Measurements from ENCODE around the gene SLC7A4.

DNA sequence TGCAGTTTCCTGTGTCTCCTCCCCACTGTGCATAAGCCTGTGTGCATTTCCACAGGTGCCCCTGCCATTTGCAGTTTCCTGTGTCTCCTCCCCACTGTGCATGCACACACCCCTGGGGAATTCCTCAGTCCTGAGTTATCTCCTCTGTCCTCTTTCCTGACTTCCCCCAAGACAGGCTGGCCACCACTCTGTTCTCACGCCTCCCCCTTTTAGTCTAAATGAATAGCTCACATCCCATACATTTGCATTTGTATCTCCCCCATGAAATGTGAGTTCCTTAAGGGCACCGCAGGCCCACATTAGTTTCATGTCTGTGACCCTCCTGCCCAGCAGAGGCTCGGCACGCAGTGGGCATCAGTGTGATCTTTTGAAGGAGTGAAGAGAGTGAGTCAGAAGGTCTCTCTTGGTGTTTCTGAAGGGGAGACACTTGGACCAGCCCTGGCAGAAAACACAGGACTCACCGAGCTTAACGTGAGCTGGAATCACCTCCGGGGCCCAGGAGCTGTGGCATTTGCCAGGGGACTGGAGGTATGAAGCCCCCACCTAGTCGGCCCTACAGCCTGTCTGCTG, 19.6 kb upstream of the SLC7A4 start:
- TF ChIP-seq, protein P1, sequence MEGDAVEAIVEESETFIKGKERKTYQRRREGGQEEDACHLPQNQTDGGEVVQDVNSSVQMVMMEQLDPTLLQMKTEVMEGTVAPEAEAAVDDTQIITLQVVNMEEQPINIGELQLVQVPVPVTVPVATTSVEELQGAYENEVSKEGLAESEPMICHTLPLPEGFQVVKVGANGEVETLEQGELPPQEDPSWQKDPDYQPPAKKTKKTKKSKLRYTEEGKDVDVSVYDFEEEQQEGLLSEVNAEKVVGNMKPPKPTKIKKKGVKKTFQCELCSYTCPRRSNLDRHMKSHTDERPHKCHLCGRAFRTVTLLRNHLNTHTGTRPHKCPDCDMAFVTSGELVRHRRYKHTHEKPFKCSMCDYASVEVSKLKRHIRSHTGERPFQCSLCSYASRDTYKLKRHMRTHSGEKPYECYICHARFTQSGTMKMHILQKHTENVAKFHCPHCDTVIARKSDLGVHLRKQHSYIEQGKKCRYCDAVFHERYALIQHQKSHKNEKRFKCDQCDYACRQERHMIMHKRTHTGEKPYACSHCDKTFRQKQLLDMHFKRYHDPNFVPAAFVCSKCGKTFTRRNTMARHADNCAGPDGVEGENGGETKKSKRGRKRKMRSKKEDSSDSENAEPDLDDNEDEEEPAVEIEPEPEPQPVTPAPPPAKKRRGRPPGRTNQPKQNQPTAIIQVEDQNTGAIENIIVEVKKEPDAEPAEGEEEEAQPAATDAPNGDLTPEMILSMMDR (IDR thresholded peaks at IDR 0.05) = no peak
- TF ChIP-seq POLR2A (IDR thresholded peaks at IDR 0.05) = no peak

All from adrenal gland (tissue), 5 donors.